PC-3 (cell line): ENCODE results near the gene PCDH9. TPM values are rescaled to one million over a fixed set of nuclear protein-coding genes. Genes with fewer than 3 reads are reported as not detected.
A peak's percentile ranks its signal among the peaks of the same experiment; 100 is the strongest.

Source experiments
- ATAC-seq: fragments of 200-7000 bp; cut with Tn5 transposase; 2 replicates; pipeline ENCODE4 v1.9.1; 2020; ENCODE audit warnings: mild to moderate bottlenecking, moderate library complexity
- BruUV-seq: library from RNA; stranded (reverse); fragments of 400-500 nt; replicated peaks from 2 replicates; lab custom pipeline; 2021; lab: Mats Ljungman, UMichigan
- CTCF ChIA-PET: fragments of 300-600 bp; sonication (Branson Sonifier 250); formaldehyde crosslinking; loops from one replicate; lab custom pipeline; 2022; ENCODE audit warnings: antibody characterized with exemption; lab: Charles Lee
- POLR2A ChIA-PET: fragments of 300-600 bp; sonication (Branson Sonifier 250); formaldehyde crosslinking; loops from one replicate; lab custom pipeline; 2022; ENCODE audit warnings: antibody characterized with exemption; ENCODE audit not compliant: unreplicated experiment; lab: Charles Lee
- DNase-seq: peaks from one replicate; pipeline ENCODE4 v3.0.0-alpha.2; 2015
- H2AFZ ChIP-seq: fragments of 300-600 bp; sonication (generic); 2 replicates; pipeline ENCODE4 v1.6.0; 2016; ENCODE audit warnings: antibody characterized with exemption, low read length
- H3F3A ChIP-seq: fragments of 300-600 bp; sonication (generic); one replicate; pipeline ENCODE4 v1.6.0; 2017; ENCODE audit warnings: antibody characterized with exemption, low read length, control low read depth, mild to moderate bottlenecking; ENCODE audit not compliant: unreplicated experiment
- H3K27ac ChIP-seq: fragments of 300-600 bp; sonication (generic); 2 replicates; pipeline ENCODE4 v1.5.1; 2016; ENCODE audit warnings: mild to moderate bottlenecking, low read length
- H3K27me3 ChIP-seq: fragments of 300-600 bp; sonication (generic); 2 replicates; pipeline ENCODE4 v1.6.1; 2016; ENCODE audit warnings: low read length, mixed read lengths
- H3K36me3 ChIP-seq: fragments of 300-600 bp; sonication (generic); 2 replicates; pipeline ENCODE4 v1.6.1; 2016; ENCODE audit warnings: low read depth, mixed run types, low read length, mixed read lengths
- H3K4me1 ChIP-seq: fragments of 300-600 bp; sonication (generic); 2 replicates; pipeline ENCODE4 v1.5.1; 2016; ENCODE audit warnings: low read length; ENCODE audit not compliant: insufficient read depth
- H3K4me2 ChIP-seq: fragments of 300-600 bp; sonication (generic); 2 replicates; pipeline ENCODE4 v1.6.0; 2016; ENCODE audit warnings: low read length
- H3K4me3 ChIP-seq: fragments of 300-600 bp; sonication (generic); 2 replicates; pipeline ENCODE4 v1.5.1; 2016; ENCODE audit warnings: mild to moderate bottlenecking, low read length, mixed read lengths
- H3K79me2 ChIP-seq: fragments of 300-600 bp; sonication (generic); 2 replicates; pipeline ENCODE4 v1.6.1; 2017; ENCODE audit warnings: low read length, mixed read lengths
- H3K9ac ChIP-seq: fragments of 300-600 bp; sonication (generic); 2 replicates; pipeline ENCODE4 v1.6.0; 2016; ENCODE audit warnings: mild to moderate bottlenecking, low read length
- H3K9me2 ChIP-seq: fragments of 300-600 bp; sonication (generic); replicated peaks from 2 replicates; pipeline ENCODE4 v1.6.1; 2016; ENCODE audit warnings: mixed run types, low read length, mixed read lengths
- H3K9me3 ChIP-seq: fragments of 300-600 bp; sonication (generic); 2 replicates; pipeline ENCODE4 v1.6.1; 2016; ENCODE audit warnings: low read length, mixed read lengths
- H4K20me1 ChIP-seq: fragments of 300-600 bp; sonication (generic); 2 replicates; pipeline ENCODE4 v1.6.1; 2016; ENCODE audit warnings: low read length, mixed read lengths
- EZH2 ChIP-seq: fragments of 300-600 bp; sonication (generic); IDR thresholded peaks from one replicate; pipeline ENCODE4 v1.6.1; 2017; ENCODE audit warnings: antibody characterized with exemption, mild to moderate bottlenecking, low read length; ENCODE audit not compliant: unreplicated experiment
- EZH2phosphoT487 ChIP-seq: fragments of 300-600 bp; sonication (generic); IDR thresholded peaks from 2 replicates; pipeline ENCODE4 v1.6.1; 2018; ENCODE audit warnings: mild to moderate bottlenecking, antibody characterized with exemption, low read length, borderline replicate concordance
- intact Hi-C: fragments of 100-400 bp; cut with micrococcal nuclease; formaldehyde crosslinking; loops from 2 replicates; pipeline ENCODE4 v1.9.0; 2023
- total RNA-seq: library from RNA; depleted of rRNA; stranded (reverse); fragments of >200 nt; gene quantifications from 2 replicates; pipeline ENCODE4 v1.2.3, GENCODE V29; 2014
- TF ChIP-seq, protein P1 (sequence below): fragments of 300-600 bp; sonication (generic); conservative IDR thresholded peaks from 2 replicates; pipeline ENCODE4 v1.5.1; 2017; ENCODE audit warnings: antibody characterized with exemption, low read depth, mild to moderate bottlenecking, low read length

Gene PCDH9
- total RNA-seq, 1 experiment from 2014 or later, result 0.98 TPM

DNA sequence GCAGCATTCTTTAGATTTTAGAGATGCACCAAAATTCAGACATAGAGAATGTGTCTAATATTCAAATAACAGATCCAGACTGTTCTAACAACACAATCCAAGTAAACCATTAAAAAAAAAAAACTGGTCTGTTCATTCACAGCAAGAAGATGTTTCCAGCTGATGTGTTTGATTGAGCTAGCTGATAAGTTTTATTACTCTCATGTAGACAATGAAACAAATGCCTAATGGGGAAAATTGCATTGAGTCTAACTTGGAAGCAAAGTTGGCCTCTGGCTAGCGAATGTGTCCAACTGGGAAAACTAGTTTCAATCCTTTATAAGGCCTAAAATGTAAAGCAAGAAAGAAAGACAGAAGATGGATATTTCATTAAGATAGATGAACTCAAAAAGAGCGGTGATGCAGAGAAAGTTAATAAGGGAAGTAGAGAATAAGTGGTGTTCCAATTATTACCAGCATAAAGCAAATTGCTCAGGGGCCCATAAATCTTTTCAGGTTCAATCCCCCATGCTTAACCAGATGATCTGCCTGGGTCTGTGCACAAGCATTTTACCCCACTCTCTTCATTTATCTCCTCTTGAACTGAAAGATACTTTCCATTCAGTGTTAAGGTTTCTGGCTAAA is 54.2 kb downstream of the PCDH9 start:
- no peaks in the 10 kb centered on the region for H4K20me1 ChIP-seq
- ChIA-PET CTCF (no interaction called here), POLR2A (no interaction called here)
- DNase-seq, result no peak
- intact Hi-C loops, result no loop called here
- H3K36me3 ChIP-seq, result no peaks in the 10 kb centered on the region
- ATAC-seq, result no peak
- H3K4me1 ChIP-seq, result no peaks in the 10 kb centered on the region
- H3K27ac ChIP-seq, result no peak overlapping the region
- no peaks in the 10 kb centered on the region for H3K9me2 ChIP-seq
- no peaks in the 10 kb centered on the region for H3K9me3 ChIP-seq
- no peak overlapping the region for H3K9ac ChIP-seq
- H3K27me3 ChIP-seq, result no peaks in the 10 kb centered on the region
- H3K4me3 ChIP-seq, result no peak overlapping the region
- no peak overlapping the region for H2AFZ ChIP-seq
- no peaks in the 10 kb centered on the region for H3K79me2 ChIP-seq
- no peak for TF ChIP-seq EZH2
- TF ChIP-seq EZH2phosphoT487, result no peak
- TF ChIP-seq, protein P1, sequence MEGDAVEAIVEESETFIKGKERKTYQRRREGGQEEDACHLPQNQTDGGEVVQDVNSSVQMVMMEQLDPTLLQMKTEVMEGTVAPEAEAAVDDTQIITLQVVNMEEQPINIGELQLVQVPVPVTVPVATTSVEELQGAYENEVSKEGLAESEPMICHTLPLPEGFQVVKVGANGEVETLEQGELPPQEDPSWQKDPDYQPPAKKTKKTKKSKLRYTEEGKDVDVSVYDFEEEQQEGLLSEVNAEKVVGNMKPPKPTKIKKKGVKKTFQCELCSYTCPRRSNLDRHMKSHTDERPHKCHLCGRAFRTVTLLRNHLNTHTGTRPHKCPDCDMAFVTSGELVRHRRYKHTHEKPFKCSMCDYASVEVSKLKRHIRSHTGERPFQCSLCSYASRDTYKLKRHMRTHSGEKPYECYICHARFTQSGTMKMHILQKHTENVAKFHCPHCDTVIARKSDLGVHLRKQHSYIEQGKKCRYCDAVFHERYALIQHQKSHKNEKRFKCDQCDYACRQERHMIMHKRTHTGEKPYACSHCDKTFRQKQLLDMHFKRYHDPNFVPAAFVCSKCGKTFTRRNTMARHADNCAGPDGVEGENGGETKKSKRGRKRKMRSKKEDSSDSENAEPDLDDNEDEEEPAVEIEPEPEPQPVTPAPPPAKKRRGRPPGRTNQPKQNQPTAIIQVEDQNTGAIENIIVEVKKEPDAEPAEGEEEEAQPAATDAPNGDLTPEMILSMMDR, result no peak
- H3F3A ChIP-seq, result no peaks in the 10 kb centered on the region
- no peak overlapping the region for H3K4me2 ChIP-seq
- BruUV-seq, result no TSS peak

DNA sequence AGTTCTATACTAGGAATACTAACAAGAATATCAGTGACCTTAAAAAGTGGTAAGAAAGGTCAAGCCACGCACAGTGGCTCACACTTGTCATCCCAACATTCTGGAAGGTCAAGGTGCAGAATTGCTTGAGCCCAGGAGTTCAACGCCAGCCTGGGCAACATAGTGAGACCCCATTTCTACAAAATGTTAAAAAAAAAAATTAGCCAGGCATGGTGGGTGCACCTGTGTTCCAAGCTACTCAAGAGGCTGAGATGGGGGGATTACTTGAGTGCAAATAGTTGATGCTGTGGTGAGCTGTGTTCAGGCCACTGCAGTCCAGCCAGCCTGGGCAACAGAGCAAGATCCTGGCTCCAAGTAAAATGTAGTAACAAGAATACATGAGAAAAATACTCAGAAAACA is 61.8 kb downstream of the PCDH9 start:
- ChIA-PET CTCF (no interaction called here), POLR2A (no interaction called here)
- Histone ChIP-seq H2AFZ (no peak overlapping the region), H3K9me3 (no peaks in the 10 kb centered on the region), H3K9ac (no peak overlapping the region), H3K4me1 (peaks cover 4% of the 10 kb centered on the region; the same call in 1 of the 2 replicates), H3K4me3 (no peak overlapping the region), H3F3A (no peaks in the 10 kb centered on the region), H4K20me1 (no peaks in the 10 kb centered on the region), H3K27me3 (no peaks in the 10 kb centered on the region), H3K36me3 (no peaks in the 10 kb centered on the region), H3K79me2 (no peaks in the 10 kb centered on the region), H3K9me2 (no peaks in the 10 kb centered on the region), H3K27ac (no peak overlapping the region), H3K4me2 (no peak overlapping the region)
- DNase-seq (no peak), ATAC-seq (no peak)
- TF ChIP-seq EZH2phosphoT487 (no peak), EZH2 (no peak)
- TF ChIP-seq, protein P1, result no peak
- intact Hi-C loops, result loop anchor here (5.0 kb wide), 1 partner anchor 46 kb away; no protein-coding TSS in a partner anchor
- no TSS peak for BruUV-seq

DNA sequence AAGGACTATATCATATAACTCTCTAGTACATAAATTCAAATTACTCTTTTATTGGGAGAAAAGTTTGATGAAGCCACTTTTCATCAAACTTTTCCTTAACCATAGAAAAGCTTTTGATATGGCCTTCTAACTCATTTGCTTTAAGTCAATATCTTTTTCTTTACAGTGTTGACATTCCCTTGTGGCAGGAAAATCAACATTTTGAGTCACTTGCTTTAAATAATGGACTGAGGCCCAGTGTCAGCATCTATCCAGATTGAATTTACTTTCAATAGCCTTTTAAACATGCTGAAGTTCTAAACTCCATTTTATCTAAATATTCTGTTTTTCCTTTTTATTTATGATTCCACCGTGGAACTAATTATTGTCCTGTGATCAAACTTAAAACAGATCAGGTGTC is 62.7 kb downstream of the PCDH9 start:
- H3K4me2 ChIP-seq, result 0 out of 2 replicates have a peak overlapping the region, but pooled peaks have one; percentile 8
- no peaks in the 10 kb centered on the region for H3F3A ChIP-seq
- no peak overlapping the region for H3K9ac ChIP-seq
- H3K4me3 ChIP-seq, result no peak overlapping the region
- H3K27me3 ChIP-seq, result no peaks in the 10 kb centered on the region
- DNase-seq, result peak; percentile 33
- TF ChIP-seq EZH2 (no peak), EZH2phosphoT487 (no peak)
- TF ChIP-seq, protein P1, result no peak
- no TSS peak for BruUV-seq
- no peaks in the 10 kb centered on the region for H3K79me2 ChIP-seq
- H3K36me3 ChIP-seq, result no peaks in the 10 kb centered on the region
- H2AFZ ChIP-seq, result no peak overlapping the region
- H3K4me1 ChIP-seq, result peaks cover 4% of the 10 kb centered on the region; the same call in 1 of the 2 replicates
- no peaks in the 10 kb centered on the region for H4K20me1 ChIP-seq
- H3K9me3 ChIP-seq, result no peaks in the 10 kb centered on the region
- ChIA-PET CTCF (no interaction called here), POLR2A (no interaction called here)
- peak overlapping the region; percentile 31 for H3K27ac ChIP-seq
- intact Hi-C loops, result loop anchor here (5.0 kb wide), 1 partner anchor 45 kb away; no protein-coding TSS in a partner anchor
- ATAC-seq, result peak; percentile 83
- H3K9me2 ChIP-seq, result no peaks in the 10 kb centered on the region
